ENCODE measurements around the gene RAX2. TPM values are rescaled to one million over a fixed set of nuclear protein-coding genes. Genes with fewer than 3 reads are reported as not detected.

Gene RAX2
- total RNA-seq, 1 experiment from 2014 or later, result not detected

DNA sequence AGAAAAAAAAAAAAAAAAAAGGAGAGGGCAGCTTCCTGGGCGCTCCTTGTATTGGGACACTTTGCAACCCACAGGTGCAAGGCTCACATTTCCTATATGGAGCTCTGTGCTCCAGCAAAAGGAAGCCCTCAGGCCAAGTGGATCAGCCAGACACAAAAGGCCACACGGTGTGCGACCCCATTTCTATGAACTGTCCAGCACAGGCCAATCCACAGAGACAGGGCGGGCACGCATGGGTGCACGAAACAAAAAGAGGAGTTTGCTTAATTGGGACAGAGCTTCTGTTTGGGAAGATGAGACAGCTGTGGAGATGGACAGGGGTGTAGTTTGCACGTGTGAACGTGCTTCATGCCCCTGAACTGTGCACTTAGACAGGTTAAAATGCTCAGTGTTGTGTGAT is 45.7 kb upstream of the RAX2 start:
- no TSS peak for BruUV-seq (replicated peaks)
- TF ChIP-seq SRF (IDR thresholded peaks at IDR 0.05; ENCODE audit: low read depth), result no peak
- TF ChIP-seq POLR2AphosphoS5 (IDR thresholded peaks at IDR 0.05; ENCODE audit: low read depth, low read length), result no peak
- TF ChIP-seq, protein P1, sequence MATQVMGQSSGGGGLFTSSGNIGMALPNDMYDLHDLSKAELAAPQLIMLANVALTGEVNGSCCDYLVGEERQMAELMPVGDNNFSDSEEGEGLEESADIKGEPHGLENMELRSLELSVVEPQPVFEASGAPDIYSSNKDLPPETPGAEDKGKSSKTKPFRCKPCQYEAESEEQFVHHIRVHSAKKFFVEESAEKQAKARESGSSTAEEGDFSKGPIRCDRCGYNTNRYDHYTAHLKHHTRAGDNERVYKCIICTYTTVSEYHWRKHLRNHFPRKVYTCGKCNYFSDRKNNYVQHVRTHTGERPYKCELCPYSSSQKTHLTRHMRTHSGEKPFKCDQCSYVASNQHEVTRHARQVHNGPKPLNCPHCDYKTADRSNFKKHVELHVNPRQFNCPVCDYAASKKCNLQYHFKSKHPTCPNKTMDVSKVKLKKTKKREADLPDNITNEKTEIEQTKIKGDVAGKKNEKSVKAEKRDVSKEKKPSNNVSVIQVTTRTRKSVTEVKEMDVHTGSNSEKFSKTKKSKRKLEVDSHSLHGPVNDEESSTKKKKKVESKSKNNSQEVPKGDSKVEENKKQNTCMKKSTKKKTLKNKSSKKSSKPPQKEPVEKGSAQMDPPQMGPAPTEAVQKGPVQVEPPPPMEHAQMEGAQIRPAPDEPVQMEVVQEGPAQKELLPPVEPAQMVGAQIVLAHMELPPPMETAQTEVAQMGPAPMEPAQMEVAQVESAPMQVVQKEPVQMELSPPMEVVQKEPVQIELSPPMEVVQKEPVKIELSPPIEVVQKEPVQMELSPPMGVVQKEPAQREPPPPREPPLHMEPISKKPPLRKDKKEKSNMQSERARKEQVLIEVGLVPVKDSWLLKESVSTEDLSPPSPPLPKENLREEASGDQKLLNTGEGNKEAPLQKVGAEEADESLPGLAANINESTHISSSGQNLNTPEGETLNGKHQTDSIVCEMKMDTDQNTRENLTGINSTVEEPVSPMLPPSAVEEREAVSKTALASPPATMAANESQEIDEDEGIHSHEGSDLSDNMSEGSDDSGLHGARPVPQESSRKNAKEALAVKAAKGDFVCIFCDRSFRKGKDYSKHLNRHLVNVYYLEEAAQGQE (IDR thresholded peaks at IDR 0.05; ENCODE audit: low read depth), result no peak
- no peak for TF ChIP-seq EGR1 (IDR thresholded peaks at IDR 0.05; ENCODE audit: low read depth)
- TF ChIP-seq ELF1 (IDR thresholded peaks at IDR 0.05; ENCODE audit: borderline replicate concordance, low read depth), result no peak
- TF ChIP-seq TCF7L2 (IDR thresholded peaks at IDR 0.05; ENCODE audit: borderline replicate concordance, extremely low read depth, insufficient read depth, insufficient read length), result no peak
- no peak for TF ChIP-seq EZH2phosphoT487 (IDR thresholded peaks at IDR 0.05; ENCODE audit: borderline replicate concordance)
- TF ChIP-seq SIN3A (IDR thresholded peaks at IDR 0.05; ENCODE audit: low read depth), result no peak
- no peak for TF ChIP-seq CEBPB (IDR thresholded peaks at IDR 0.05; ENCODE audit: low read depth)
- TF ChIP-seq FOSL1 (IDR thresholded peaks at IDR 0.05; ENCODE audit: low read depth), result no peak
- no peak for TF ChIP-seq CTCF (IDR thresholded peaks at IDR 0.05 in 2 of 3, conservative IDR thresholded peaks at IDR 0.05 in 1 of 3; ENCODE audit: borderline replicate concordance in 1 of 3, insufficient read depth in 1 of 3, low read depth in 2 of 3, low read length in 2 of 3)
- no peak for TF ChIP-seq ZFX (IDR thresholded peaks at IDR 0.05)
- TF ChIP-seq, protein P2, sequence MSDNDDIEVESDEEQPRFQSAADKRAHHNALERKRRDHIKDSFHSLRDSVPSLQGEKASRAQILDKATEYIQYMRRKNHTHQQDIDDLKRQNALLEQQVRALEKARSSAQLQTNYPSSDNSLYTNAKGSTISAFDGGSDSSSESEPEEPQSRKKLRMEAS (IDR thresholded peaks at IDR 0.05), result no peak
- TF ChIP-seq ZNF274 (IDR thresholded peaks at IDR 0.05; ENCODE audit: low read depth, low read length), result no peak
- no peak for TF ChIP-seq JUND (IDR thresholded peaks at IDR 0.05)
- TF ChIP-seq POLR2A (IDR thresholded peaks at IDR 0.05; ENCODE audit: borderline replicate concordance, extremely low read depth, insufficient read depth, insufficient read length), result no peak
- TF ChIP-seq ZBTB33 (IDR thresholded peaks at IDR 0.05; ENCODE audit: extremely low read depth, insufficient replicate concordance, low read length), result no peak
- no peak for TF ChIP-seq ATF3 (IDR thresholded peaks at IDR 0.05)
- DNase-seq (ENCODE audit: low read depth, low spot score) (no peak), ATAC-seq (no peak)
- no peaks in the 10 kb centered on the region for H3K9me2 ChIP-seq (ENCODE audit: insufficient read depth)
- ChIA-PET CTCF (no interaction called here), RAD21 (ENCODE audit: low non-redundant PET in 1 of 2, low total read pairs in 2 of 2, uncharacterized antibody in 2 of 2, unreplicated experiment in 2 of 2) (no interaction called here), POLR2A (interaction anchor here (1.1 kb wide), 1 partner anchor 55 kb away, joined by 5 read pairs; the partner anchor contains the start of gene MRPL54)
- no peaks in the 10 kb centered on the region for H3K27me3 ChIP-seq (ENCODE audit: insufficient read depth, low read length)
- no peak overlapping the region for H3K9ac ChIP-seq (ENCODE audit: low read length)
- no peak overlapping the region for H3K27ac ChIP-seq (ENCODE audit: low read depth, low read length)
- H3K9me3 ChIP-seq (ENCODE audit: control insufficient read depth in 1 of 2, insufficient read depth in 1 of 2, low read depth in 1 of 2, low read length in 2 of 2), result no peaks in the 10 kb centered on the region
- no peak overlapping the region for H3K4me3 ChIP-seq (replicated peaks in 1 of 2; ENCODE audit: low read depth in 1 of 2, low read length in 2 of 2)
- no peak overlapping the region for H3K4me2 ChIP-seq (ENCODE audit: low read length)
- H3K36me3 ChIP-seq (ENCODE audit: control insufficient read depth in 1 of 2, insufficient read depth in 2 of 2, low read length in 2 of 2), result no peaks in the 10 kb centered on the region
- no peaks in the 10 kb centered on the region for H4K20me1 ChIP-seq (ENCODE audit: insufficient read depth)
- peaks cover 0 to 6% of the 10 kb centered on the region in 2 experiments; a peak in 1 of 4 replicates for H3K4me1 ChIP-seq (ENCODE audit: control insufficient read depth in 1 of 2, insufficient read depth in 2 of 2, low read length in 2 of 2)
- H2AFZ ChIP-seq (ENCODE audit: low read depth, low read length, poor library complexity, severe bottlenecking), result no peak overlapping the region
- H3K79me2 ChIP-seq (ENCODE audit: insufficient read depth, low read length), result no peaks in the 10 kb centered on the region
- intact Hi-C loops (cut with micrococcal nuclease), result no loop called here

Measured in HCT116 (cell line).